Measurements from ENCODE around the gene MS4A15.

MS4A15 gene

GRCh38 chr11:60768202-60768601, 11.5 kb downstream of the MS4A15 start:
- no peak for DNase-seq (ENCODE audit: low read depth)
- no peak for TF ChIP-seq CTCF (IDR thresholded peaks at IDR 0.05; ENCODE audit: low read depth, low read length, missing control alignments)
- H3K4me3 ChIP-seq (ENCODE audit: low read depth, low read length), result no peak overlapping the region

DNA sequence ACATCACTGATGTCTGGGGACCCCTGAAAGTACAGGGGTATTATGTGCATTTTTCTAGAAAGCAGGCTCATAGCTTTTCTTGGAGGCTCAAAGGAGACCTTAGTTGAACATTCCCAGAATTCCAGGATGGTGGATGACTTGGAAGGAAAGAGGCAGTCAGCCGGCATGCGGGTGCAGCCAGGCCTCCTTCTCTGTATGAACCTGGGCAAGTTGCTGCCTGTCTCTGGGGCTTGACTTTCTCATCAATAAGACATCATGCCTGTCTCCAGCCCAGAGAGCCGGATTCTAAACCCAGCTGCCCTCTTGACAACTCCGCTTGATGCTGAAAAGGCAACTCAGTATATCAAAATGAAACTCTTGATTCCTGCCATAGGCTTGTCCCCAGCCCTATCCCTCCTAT, 12.6 kb downstream of the MS4A15 start:
- no peak for DNase-seq (ENCODE audit: low read depth)
- H3K4me3 ChIP-seq (ENCODE audit: low read depth, low read length), result no peak overlapping the region
- TF ChIP-seq CTCF (IDR thresholded peaks at IDR 0.05; ENCODE audit: low read depth, low read length, missing control alignments), result no peak

GRCh38 chr11:60769811-60770210, 13.1 kb downstream of the MS4A15 start:
- H3K4me3 ChIP-seq (ENCODE audit: low read depth, low read length), result no peak overlapping the region
- no peak for TF ChIP-seq CTCF (IDR thresholded peaks at IDR 0.05; ENCODE audit: low read depth, low read length, missing control alignments)
- DNase-seq (ENCODE audit: low read depth), result no peak

- no peak for DNase-seq (ENCODE audit: low read depth)
Measured at GRCh38 chr11:60771146-60771545, 14.5 kb downstream of the MS4A15 start.

DNA sequence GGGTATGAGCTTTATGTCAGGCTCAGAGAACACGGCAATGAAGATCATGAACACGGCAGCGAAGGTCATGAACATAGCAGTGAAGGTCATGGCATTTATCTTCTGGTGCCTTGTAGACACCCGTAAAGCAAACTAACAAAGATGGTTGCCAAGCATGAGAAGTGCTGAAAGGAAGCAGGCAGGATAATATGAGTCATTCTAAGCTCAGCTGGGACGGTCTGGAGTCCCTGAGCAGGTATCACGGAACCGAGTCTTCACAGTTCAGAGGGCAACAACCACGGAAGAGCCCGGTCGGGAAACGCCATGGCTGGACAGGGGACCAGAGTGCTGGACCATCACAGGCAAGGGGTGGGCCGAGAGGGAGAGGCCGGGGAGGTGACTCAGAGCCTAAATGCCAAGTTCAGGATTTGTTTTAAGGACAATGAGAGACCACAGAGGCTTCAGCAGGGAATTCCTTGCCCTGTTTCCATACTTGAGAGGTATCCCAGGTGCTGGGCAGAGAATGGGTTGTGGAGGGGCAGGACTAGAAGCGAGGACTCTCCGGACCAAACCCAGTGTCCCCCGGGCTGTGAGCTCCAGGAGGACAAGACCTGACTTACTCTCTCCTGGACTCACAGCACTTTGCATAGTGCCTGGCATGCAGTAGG, 15.3 kb downstream of the MS4A15 start:
- no peak for TF ChIP-seq CTCF (IDR thresholded peaks at IDR 0.05; ENCODE audit: low read depth, low read length, missing control alignments)
- DNase-seq (ENCODE audit: low read depth), result no peak

More at GRCh38 chr11:60771146-60771545, 14.5 kb downstream of the MS4A15 start:
- H3K4me3 ChIP-seq (ENCODE audit: low read depth, low read length), result no peak overlapping the region
- no peak for TF ChIP-seq CTCF (IDR thresholded peaks at IDR 0.05; ENCODE audit: low read depth, low read length, missing control alignments)

DNA sequence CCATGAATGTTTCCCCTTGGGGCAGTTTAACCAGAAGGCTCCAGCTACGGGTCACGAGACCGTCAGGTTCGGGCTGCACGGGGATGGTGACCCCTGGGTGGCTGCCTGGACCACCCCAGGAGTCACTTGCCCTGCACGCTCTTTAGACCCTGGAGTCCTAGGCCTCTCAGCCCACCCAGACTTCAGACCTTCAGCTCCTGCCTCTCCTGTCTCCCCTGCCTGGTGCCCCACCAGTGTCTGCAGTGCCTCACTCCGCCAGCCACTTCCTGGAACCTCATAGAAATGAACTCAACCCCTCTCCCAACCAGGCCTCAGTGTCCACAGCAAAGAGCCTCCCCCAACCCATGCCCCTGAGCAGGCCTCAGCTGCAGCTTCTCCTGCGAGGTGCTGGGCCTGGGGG, 16.0 kb downstream of the MS4A15 start:
- no peak for DNase-seq (ENCODE audit: low read depth)
- no peak for TF ChIP-seq CTCF (IDR thresholded peaks at IDR 0.05; ENCODE audit: low read depth, low read length, missing control alignments)

More for the DNA sequence above, 15.3 kb downstream of the MS4A15 start:
- no peak overlapping the region for H3K4me3 ChIP-seq (ENCODE audit: low read depth, low read length)

GRCh38 chr11:60774726-60775125, 18.1 kb downstream of the MS4A15 start:
- DNase-seq (ENCODE audit: low read depth), result no peak
- H3K4me3 ChIP-seq (ENCODE audit: low read depth, low read length), result no peak overlapping the region
- no peak for TF ChIP-seq CTCF (IDR thresholded peaks at IDR 0.05; ENCODE audit: low read depth, low read length, missing control alignments)

More for the DNA sequence above, 16.0 kb downstream of the MS4A15 start:
- no peak overlapping the region for H3K4me3 ChIP-seq (ENCODE audit: low read depth, low read length)

Measured in GM12864 (cell line).